ENCODE measurements around the gene STK32A.

DNA sequence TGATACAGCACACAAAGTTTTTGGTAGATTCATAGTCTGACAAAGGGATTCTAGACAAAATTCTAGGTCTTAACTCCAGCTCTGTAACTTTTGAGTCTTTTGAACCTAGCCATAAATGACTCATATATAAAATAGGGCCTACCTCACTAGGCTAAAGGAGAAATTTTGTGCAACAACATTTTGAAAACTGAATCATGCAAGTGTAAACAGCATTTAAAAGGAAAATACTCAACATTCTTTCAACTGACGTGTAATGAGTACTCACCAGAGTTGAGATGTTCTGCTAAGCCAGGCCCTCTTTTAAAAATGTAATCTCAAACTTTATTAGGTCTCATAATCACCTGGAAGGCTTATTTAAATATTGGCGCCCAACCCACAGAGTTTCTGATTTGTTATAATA is 113.2 kb downstream of the STK32A start:
- TF ChIP-seq, protein P1, sequence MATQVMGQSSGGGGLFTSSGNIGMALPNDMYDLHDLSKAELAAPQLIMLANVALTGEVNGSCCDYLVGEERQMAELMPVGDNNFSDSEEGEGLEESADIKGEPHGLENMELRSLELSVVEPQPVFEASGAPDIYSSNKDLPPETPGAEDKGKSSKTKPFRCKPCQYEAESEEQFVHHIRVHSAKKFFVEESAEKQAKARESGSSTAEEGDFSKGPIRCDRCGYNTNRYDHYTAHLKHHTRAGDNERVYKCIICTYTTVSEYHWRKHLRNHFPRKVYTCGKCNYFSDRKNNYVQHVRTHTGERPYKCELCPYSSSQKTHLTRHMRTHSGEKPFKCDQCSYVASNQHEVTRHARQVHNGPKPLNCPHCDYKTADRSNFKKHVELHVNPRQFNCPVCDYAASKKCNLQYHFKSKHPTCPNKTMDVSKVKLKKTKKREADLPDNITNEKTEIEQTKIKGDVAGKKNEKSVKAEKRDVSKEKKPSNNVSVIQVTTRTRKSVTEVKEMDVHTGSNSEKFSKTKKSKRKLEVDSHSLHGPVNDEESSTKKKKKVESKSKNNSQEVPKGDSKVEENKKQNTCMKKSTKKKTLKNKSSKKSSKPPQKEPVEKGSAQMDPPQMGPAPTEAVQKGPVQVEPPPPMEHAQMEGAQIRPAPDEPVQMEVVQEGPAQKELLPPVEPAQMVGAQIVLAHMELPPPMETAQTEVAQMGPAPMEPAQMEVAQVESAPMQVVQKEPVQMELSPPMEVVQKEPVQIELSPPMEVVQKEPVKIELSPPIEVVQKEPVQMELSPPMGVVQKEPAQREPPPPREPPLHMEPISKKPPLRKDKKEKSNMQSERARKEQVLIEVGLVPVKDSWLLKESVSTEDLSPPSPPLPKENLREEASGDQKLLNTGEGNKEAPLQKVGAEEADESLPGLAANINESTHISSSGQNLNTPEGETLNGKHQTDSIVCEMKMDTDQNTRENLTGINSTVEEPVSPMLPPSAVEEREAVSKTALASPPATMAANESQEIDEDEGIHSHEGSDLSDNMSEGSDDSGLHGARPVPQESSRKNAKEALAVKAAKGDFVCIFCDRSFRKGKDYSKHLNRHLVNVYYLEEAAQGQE (IDR thresholded peaks at IDR 0.05; ENCODE audit: insufficient replicate concordance, low read depth), result no peak
- TF ChIP-seq, protein P2, sequence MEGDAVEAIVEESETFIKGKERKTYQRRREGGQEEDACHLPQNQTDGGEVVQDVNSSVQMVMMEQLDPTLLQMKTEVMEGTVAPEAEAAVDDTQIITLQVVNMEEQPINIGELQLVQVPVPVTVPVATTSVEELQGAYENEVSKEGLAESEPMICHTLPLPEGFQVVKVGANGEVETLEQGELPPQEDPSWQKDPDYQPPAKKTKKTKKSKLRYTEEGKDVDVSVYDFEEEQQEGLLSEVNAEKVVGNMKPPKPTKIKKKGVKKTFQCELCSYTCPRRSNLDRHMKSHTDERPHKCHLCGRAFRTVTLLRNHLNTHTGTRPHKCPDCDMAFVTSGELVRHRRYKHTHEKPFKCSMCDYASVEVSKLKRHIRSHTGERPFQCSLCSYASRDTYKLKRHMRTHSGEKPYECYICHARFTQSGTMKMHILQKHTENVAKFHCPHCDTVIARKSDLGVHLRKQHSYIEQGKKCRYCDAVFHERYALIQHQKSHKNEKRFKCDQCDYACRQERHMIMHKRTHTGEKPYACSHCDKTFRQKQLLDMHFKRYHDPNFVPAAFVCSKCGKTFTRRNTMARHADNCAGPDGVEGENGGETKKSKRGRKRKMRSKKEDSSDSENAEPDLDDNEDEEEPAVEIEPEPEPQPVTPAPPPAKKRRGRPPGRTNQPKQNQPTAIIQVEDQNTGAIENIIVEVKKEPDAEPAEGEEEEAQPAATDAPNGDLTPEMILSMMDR (IDR thresholded peaks at IDR 0.05; ENCODE audit: insufficient read depth, low read length), result no peak
- TF ChIP-seq POLR2AphosphoS5 (IDR thresholded peaks at IDR 0.05; ENCODE audit: low read depth), result no peak
